Measurements from ENCODE around the gene PSAT1. TPM values are rescaled to one million over a fixed set of nuclear protein-coding genes. Genes with fewer than 3 reads are reported as not detected.

Gene PSAT1
- polyA plus RNA-seq, 12 donors: 28.9 to 57.3 (median 40.1) TPM; not detected in 1

- no peak for DNase-seq
Measured at GRCh38 chr9:78314953-78315870, 18.3 kb downstream of the PSAT1 start.

DNA sequence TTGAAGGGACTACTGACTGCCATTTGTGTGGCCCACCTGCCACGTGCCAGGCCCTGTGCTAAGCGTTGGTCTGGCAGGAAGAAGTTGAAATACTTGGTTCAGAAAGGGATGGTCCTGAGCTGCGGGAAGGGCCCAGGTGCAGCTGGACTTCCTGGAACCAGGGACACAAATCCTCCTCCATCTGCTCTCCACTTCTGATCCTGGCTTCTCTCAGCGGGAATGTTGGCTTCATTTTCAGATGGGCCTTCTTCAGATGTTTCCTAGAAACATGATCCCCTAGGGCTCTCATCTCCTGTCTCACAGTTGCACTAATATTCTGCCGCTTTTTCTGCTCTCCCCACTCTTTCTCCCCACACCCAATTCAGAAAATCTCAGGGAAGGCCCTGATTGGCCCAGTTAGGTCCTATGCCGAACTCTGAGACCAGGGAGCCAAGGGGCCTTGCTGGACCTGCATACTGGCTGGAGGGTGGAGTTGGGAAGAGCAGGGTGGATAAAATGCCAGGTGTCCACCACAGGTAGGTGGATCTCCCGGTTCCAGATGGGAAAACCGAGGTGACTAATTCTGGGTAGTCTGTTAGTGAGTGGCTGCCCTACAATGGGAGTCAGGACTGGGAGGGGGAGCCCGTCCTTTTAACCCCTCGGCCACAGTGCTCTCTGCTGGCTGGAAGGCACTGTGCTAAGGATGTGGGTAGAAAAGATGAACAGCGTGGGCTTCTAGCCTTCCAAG, 19.4 kb downstream of the PSAT1 start:
- DNase-seq: no peak

DNA sequence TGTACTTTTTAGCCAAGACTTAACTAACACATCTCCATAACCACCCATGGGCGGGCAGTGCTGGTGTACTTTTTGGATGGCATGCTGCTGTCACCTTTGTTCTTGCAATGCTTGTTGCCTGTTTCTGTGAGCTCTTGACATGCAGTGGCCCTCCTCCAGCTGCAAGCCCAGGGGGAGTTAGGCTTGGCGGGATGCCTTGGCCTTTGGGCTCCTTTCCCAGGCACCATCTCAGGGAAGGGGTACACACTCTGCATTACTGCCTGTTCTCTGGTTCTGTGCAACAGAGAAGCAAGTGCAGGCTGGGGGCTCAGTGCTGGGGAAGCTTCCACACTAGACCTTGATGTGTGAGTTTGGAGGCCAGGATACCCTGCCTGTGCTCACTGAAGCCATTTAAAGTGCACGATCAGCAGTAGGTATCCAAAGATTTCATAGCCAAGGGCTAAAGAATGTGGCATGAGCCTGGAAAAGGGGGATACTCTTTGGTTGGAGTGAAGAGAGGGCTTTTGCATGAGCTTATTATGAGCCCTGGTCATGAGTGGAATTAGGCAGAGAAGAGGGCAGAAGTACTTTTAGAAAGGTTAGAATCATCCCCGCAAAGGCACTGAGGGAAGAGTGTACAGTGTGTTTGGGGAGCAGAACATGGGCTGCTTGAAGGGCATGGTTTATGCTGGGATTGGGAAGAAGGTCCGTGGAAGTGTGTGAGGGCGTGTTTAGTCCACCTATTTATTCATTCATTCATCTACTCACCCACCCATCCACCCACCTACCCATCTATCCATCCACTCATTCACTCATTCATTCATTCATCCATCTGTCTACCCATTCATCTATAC, 22.5 kb downstream of the PSAT1 start:
- no peak for DNase-seq

DNA sequence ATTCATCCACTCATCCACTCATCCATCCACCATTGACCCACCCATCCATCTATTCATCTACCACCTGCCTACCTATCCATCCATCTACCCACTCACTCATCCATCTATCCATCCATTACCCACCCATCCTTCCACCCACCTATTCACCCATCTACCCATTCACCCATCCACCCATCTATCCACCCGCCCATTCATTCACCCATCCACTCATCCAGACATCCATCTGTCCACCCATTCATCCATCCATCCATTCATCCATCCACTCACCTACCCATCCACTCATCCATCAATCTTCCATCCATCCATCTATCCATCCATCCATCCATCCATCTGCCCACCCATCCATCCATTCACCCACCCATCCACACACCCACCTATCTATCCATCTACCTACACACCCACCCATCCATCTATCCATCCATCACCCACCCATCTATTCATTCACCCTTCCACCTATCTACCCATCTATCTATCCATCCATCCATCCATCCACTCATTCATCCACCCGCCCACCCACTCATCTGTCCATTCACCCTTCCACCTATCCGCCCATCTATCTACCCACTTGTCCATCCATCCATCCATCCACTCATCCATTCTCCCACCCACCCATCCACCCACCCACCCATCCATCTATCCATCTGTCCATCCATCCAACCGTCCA, 23.2 kb downstream of the PSAT1 start:
- no peak for DNase-seq

- no peak for DNase-seq
Measured at GRCh38 chr9:78320875-78321496, 24.1 kb downstream of the PSAT1 start.

DNA sequence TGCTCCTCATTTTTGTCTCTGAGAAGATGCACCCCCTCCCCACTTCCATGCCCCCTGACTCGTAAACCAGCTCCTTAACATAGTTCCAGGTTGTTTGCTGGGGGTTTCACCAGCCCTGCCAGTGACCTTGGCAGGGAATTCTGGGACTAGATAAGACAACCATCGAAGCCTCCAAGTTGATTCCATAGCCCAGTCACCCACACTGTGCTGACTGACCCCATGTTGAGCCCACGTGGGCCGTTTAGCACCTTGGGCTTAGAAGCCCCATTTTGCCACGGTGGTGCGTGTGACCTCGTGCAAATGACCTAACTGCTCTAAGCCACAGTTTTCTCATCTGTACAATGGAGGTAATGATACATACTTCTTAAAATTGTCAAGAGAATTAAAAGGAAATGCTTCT, 24.6 kb downstream of the PSAT1 start:
- no peak for DNase-seq

DNA sequence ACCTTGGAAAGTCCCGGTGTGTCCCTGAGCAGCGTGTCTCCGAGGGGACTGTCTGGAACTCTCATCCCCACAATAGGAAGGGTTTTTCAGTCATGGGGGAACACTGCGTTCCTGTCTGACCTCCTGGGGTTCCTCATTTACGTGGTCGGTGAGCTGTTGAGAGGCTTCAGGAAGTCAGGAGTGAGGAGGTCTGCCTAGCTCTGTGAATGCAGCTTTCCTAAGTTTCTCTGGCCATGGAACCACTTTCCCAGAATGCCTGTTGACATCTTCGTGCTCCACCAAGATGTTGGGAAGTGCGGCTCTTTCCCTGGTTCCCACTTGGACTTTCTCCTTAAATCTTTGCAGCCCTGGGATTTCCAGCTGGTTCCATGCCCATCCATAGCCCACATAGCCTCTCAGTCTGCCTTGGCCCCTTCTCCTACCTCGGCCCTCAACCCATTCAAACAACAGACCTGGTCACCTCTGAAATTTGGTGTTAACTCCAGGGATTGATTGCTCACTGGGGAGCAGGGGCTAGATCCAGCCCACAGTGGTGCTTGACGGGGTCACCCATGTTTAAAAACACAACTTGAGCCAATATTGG, 27.2 kb downstream of the PSAT1 start:
- no peak for DNase-seq

DNA sequence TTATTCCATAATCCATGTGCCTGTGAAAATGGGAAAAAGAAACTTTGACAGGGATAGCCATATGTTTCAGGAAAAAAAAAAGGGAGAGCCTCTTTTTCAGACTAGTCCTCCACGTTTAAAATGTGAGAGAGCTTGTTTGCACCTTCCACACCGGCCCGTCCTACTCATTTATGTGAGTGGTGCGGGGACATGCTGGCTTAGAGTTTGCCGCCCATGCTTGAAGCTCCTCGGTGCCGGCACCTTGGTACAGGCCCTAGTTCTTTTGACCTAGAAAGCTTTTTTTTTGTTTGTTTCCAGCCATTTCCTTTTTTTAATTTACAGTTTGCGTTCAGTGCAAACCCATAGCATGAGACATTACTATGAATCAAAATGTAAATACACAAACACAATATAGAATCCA, 27.8 kb downstream of the PSAT1 start:
- no peak for DNase-seq

- DNase-seq: no peak
Measured at GRCh38 chr9:78325343-78325742, 28.4 kb downstream of the PSAT1 start.

- DNase-seq: no peak
Measured at GRCh38 chr9:78325846-78326360, 29.0 kb downstream of the PSAT1 start.

DNA sequence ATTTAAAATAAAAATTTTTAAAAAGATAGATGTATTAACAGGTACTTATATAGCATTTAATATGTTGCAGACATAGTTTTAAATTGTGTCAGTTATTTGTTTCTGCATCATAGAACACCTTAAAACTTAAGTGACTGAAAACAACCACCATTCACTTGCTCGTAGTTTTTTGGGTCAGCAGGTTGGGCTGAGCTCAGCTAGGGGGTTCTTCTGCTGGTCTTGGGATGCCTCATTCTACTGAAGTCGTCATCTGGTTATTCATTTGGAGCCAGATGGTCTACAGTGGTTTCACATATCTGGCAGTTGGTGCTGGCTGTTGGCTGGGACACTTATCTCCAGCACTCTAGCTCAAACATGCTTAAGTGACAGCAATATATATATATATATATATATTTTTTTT, 29.6 kb downstream of the PSAT1 start:
- DNase-seq: no peak

GRCh38 chr9:78332381-78332780, 35.5 kb downstream of the PSAT1 start:
- no peak for DNase-seq

DNA sequence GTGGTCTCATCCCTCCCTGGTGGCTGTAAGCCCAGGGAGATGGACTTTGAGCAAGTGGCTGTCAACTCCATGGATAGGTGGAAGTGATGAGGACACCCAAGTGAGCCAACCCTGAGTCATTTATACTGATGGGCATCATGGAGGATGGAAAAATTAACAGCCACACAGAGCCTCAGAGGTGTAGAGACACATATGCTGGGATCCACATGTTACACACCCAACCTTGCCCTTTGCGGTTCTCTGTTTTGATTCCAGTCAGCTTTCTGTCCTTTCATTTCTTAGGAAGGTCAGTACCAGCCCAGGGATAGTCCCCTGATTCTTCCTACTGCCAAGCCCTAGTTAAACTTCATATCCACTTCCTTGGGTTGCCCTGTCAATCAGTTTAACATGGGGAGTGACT, 51.9 kb downstream of the PSAT1 start:
- no peak for DNase-seq

GRCh38 chr9:78351816-78352215, 54.9 kb downstream of the PSAT1 start:
- no peak for DNase-seq

- DNase-seq: no peak
Measured at GRCh38 chr9:78354324-78354973, 57.5 kb downstream of the PSAT1 start.

GRCh38 chr9:78354989-78355388, 58.1 kb downstream of the PSAT1 start:
- DNase-seq: no peak

DNA sequence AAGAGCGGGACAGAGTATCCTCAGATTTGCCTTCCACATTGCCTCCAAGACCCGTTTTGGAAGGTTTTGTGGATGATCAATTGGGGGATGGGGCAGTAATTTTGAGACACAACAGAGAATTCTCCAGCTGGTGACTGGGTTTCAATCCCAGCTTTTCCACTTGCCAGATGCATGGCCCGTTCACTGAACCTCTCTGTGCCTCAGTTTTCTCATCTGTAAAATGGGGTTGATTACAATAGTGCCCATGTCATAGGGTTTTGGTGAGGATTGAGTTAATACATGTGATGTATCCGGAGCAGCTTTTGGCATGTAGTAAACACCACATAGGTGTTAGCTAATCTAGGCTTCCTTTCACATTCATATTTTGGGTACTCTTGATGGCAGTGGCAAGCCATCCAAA, 59.7 kb downstream of the PSAT1 start:
- no peak for DNase-seq

DNA sequence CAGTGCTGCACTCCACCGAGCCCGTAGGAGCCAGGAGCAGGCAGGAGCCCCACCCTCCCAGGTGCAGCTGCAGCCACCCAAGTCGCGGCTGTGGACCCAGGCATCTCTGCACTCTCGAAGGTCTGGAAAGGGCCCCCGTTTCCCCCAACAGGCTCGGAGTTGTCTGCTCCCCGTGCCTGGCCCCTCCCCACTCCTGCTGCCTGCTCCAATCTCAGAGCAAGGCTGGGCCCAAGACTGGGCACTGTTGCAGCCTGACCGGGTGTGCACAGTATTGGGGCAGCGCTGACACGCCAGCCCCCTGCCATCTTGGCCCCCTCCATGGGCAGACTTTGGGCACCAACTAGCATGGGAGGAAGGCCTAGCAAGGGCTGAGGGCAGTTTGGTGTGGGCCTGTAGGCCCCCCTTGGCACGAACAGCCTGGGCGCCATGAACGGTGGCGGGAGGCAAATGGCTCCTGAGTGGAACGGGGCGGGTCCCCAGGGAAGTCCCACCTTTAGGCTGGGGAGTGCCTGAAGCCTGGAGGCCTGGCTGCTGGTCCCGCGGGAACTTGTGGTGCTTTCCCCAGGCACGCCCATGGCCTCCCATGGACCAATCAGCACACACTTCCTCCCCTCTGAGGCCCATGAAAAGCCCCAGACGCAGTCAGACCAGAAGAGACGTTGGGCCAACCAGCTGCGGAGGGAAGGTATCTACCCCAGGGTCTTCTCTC, 60.4 kb downstream of the PSAT1 start:
- no peak for DNase-seq

GRCh38 chr9:78358329-78359051, 61.6 kb downstream of the PSAT1 start:
- DNase-seq: no peak
